ENCODE measurements around the gene PPM1J.

Gene PPM1J

GRCh38 chr1:112665857-112666256 lies 49.3 kb downstream of the PPM1J start:
- no peak for TF ChIP-seq CTCF (IDR thresholded peaks at IDR 0.05; ENCODE audit: insufficient read depth, low read depth, low read length, missing control alignments)
- H3K4me3 ChIP-seq (ENCODE audit: low read length) = no peak overlapping the region
- DNase-seq (ENCODE audit: low read depth) = no peak
